ENCODE measurements around the gene LTN1.

The LTN1 gene

GRCh38 chr21:28928578-28929420 lies 63.9 kb downstream of the LTN1 start:
- DNase-seq (ENCODE audit: low read depth in 2 of 3, low spot score in 1 of 3): no peak

DNA sequence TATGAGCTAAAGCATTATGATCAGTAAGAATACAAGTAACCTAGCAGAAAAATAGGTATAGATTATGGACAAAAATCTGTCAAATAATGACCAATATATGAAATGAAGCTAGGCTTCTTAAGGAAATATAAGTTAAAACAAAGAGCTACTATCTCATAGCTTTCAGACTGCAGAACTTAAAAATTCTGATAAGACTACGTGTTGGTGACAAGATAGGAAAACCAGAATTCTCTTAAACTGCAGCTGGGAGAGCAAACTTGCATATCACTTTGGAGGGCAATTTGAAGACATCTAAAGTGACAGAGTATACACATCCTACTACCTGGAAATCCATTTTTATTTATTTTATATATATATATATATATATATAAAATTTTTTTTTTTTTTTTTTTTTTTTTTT lies 65.5 kb downstream of the LTN1 start:
- DNase-seq (ENCODE audit: low read depth in 2 of 3, low spot score in 1 of 3): no peak

GRCh38 chr21:28923439-28923975 lies 69.2 kb downstream of the LTN1 start:
- no peak for DNase-seq (ENCODE audit: low read depth in 2 of 3, low spot score in 1 of 3)

DNA sequence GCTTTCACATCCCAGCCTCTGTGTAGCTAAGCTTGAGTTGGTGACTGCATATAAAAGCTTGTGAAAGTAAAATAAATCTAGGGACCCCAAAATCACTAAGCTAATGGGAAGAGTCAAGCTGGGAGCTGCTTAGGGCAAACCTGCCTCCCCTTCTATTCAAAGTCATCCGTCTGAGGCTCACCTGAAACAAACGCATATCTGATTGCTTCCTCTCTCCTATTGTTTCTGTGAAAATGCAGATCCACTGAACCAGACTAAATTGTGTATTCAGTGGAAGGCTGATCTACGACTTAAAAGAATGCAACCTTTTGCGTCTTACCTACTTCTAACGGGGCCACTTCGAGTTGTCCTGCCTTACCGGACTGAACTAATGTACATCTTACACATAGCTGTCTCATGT lies 70.3 kb downstream of the LTN1 start:
- no peak for DNase-seq (ENCODE audit: low read depth in 2 of 3, low spot score in 1 of 3)

DNA sequence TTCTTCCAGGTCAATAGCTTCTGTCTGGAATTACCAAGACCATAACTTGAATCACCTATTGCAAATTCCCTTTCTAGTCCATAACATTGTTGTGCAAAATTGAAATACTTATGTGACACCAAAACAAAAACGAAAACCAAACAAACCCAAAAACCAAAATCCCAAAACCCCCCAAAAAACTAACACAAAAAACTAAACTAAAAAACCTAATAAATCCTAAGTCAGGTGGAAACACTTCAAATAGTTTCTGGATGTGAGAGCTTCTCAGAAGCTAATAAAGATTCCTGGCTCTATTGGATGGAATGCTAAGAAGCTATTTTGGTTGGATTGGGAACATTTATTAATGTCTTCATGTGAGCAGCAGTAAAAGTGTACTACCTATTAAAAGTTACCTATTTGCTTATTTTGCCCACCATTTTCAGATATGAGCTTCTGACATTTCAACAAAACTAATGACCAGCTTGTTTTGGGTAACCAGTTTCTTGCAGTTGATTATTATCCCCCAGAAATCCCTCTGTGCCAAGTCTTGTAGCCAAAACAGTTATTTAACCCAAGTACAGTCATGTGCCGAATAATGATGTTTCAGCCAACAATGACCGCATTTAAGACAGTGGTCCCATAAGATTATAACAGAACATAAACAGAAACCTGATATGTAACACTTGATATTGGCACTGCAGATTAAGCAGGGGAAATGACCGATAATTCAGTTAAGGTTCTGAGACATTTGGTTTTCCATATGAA lies 76.4 kb downstream of the LTN1 start:
- no peak for DNase-seq (ENCODE audit: low read depth in 2 of 3, low spot score in 1 of 3)

DNA sequence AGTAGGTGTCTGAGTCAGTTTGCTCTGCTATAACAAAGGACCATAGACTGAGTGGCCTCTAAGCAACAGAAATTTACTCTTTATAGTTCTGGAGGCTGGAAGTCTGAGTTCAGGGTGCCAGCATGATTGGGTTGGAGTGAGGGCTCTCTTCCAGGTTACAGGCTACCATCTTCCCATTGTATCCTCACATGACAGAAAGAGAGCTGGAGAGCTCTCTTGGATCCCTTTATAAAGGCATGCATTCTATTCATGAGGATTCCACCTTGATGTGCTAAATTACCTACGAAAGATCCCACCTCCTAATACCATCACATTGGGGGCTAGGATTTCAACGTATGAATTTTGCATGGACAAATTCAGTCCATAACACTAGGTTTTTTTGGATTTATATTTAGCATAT lies 79.6 kb downstream of the LTN1 start:
- no peak for DNase-seq (ENCODE audit: low read depth in 2 of 3, low spot score in 1 of 3)

DNA sequence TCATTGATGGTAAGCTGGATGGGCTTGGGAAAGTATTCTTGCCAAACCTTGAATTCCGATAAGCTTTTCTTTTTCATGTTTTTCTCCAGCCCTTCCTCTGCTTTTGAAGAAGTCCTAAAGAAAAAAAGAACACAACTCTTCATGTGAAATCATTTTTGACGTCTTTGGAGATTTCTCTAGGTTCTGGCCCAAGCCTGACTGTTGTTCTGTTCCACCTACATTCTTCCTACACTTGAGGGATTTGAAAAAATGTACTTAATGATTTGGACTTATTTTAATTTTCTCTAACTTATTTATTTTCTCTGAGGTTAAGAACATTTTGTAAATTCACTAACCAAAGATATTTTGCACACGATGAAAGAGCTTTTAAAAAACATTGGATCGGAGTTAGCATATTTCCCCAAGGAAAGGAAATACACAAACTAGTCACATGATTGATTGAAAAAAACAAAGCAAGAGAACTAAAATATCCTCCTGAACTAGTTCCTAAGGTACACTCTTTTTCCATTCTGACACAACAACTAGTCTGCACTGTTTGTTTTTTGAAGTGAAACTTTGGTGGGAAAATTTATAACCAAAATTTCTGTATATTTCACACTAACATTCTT lies 82.3 kb downstream of the LTN1 start:
- no peak for DNase-seq (ENCODE audit: low read depth in 2 of 3, low spot score in 1 of 3)

- DNase-seq (ENCODE audit: low read depth in 2 of 3, low spot score in 1 of 3): no peak
Observed at GRCh38 chr21:28908351-28908750, 84.3 kb downstream of the LTN1 start.

- DNase-seq (ENCODE audit: low read depth in 2 of 3, low spot score in 1 of 3): no peak
Observed at GRCh38 chr21:28906841-28907240, 85.8 kb downstream of the LTN1 start.

DNA sequence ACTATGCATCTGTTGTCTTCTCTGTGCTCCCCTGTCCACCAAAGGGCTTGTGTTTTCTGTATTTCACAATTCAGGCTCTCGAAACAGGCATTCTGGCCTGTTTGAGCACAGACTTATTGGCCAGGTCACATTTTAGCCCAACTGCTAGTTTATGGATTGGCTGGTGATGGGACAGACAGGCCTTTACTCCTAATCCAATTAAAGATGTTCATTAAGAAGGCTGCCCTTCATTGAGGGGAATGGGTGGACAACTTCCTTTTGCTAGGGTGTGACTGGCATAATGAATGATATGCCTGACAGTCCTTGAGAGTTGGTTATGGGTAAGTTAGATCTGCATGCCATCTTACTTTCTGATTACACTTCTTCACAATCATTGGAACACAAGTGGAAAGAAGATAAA lies 86.4 kb downstream of the LTN1 start:
- no peak for DNase-seq (ENCODE audit: low read depth in 2 of 3, low spot score in 1 of 3)

DNA sequence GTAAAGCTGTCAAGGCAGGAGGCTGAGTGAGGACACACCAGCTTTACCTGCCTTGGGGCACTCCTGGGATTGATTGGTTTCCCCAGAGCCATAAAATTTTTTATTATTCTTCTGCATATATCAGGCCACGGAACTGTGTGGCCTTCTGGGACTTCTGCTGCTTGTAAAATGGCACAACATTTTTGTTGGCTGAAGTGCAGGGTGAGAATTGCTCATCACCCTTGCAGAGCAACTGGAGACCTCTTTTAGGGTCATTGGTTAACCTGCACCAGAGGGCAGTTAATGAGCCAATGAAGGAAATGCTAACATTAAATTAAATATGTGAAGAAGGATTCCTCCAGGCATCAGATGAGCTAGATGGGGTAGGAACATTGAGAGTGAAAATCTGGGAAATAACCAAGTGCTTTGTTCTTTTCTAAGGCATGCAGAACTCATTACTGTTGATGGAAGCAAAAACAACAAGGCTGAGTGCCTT lies 87.7 kb downstream of the LTN1 start:
- no peak for DNase-seq (ENCODE audit: low read depth in 2 of 3, low spot score in 1 of 3)

DNA sequence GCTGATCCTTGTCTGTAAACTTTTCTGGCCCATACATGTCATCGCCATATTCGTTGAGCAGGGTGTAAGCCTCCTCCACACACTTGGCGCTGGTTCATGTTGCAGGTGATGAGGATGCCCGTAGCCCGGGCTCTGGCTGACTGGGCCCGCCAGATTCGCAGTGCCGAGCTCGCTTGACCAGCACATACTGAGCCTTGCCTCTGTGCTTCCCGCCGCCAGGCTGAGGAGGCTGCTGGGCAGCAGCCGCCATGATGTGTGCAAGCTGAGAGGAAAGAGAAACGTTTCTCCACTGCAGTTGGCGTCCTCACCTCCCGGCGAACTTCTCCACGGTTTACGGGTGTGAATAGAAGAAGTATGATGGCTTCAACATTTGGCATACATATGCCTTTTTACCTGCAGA lies 89.2 kb downstream of the LTN1 start:
- DNase-seq (ENCODE audit: low read depth in 2 of 3, low spot score in 1 of 3): no peak

- no peak for DNase-seq (ENCODE audit: low read depth in 2 of 3, low spot score in 1 of 3)
Observed at GRCh38 chr21:28900481-28900880, 92.2 kb downstream of the LTN1 start.

DNA sequence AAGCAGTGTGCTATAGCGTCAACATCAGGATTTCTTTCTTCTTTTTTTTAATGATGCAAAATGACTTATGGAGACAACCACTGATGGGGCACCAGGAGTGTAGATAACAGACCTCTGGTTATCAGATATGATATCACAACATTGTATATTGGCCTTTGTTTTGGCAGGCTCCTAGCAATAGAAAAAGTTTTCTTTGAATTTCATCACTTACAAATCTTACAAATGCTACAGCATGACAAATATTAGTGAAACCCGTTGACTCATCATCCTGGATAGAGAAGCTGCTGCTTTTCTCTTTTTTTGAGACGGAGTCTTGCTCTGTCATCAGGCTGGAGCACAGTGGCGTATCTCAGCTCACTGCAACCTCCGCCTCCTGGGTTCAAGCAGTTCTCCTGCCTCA lies 92.9 kb downstream of the LTN1 start:
- DNase-seq (ENCODE audit: low read depth in 2 of 3, low spot score in 1 of 3): no peak

- DNase-seq (ENCODE audit: low read depth in 2 of 3, low spot score in 1 of 3): no peak
Observed at GRCh38 chr21:28899220-28899619, 93.5 kb downstream of the LTN1 start.

DNA sequence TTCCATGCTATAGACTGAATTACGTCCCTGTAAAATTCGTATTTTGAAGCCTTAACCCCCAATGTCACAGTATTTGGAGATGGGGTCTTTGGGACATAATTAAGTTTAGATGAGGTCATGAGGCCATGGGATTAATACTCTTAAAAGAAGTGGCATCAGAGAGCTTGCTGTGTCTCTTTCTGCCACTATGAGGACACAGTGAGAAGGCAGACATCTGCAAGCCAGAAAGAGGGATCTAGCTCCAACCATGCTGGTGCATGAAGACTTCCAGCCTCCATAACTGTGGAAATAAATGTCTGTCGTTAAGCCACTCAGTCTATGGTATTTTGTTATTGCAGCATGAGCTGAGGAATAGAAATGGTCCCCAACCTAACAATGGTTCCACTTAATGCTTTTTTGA lies 99.0 kb downstream of the LTN1 start:
- DNase-seq (ENCODE audit: low read depth in 2 of 3, low spot score in 1 of 3): no peak

DNA sequence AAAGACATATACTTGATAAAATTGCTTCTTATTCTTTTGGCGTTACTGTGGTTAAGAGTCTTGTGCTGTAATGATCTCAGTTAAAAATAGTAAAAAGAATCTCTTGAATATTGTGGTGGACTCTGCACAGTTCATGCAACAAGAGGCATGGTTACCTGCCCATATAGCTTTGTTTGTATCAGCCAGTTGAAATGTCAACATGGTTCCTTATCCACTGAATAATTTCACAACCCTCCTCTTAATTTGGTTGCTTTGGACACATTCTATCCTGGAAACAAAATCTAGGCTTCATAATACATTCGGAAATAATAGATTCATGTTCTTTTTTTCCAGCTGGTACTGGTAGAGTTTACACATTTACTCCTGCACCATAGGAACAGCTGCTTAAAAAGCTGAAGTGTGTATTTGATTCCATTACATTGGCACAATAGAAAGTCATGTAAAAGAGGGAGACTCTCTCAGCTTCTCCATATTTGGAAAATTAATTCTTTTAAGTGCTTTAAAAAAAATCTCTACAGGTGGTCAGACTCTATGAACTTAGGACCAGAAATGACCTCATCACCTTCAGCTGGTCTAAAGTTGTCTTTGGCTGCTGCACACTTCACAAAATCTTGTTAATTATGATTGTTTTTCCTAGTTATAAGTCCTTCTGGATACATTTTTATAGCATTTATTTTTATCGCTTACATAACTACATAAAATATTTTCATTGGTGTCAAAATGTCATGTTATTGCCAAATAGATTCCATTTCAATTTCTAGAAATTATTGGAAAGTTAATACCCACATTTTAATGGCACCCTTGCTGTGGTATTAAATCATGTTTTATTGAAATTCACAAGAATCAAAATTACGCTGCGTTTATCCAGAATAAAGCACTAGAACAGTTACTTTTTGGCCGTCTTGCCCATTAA lies 100.2 kb downstream of the LTN1 start:
- DNase-seq (ENCODE audit: low read depth in 2 of 3, low spot score in 1 of 3): no peak

GRCh38 chr21:28885853-28886177 lies 106.9 kb downstream of the LTN1 start:
- no peak for DNase-seq (ENCODE audit: low read depth in 2 of 3, low spot score in 1 of 3)

GRCh38 chr21:28884976-28885852 lies 107.5 kb downstream of the LTN1 start:
- peak; percentile 87 to 94 (median 90) for DNase-seq (ENCODE audit: low read depth in 2 of 3, low spot score in 1 of 3)

- DNase-seq (ENCODE audit: low read depth in 2 of 3, low spot score in 1 of 3): no peak
Observed at GRCh38 chr21:28884481-28884880, 108.2 kb downstream of the LTN1 start.

Measured in stimulated activated CD4-positive, alpha-beta T cell treated with anti-CD3 and anti-CD28 coated beads, Interleukin-12 subunit alpha, Interleukin-12 subunit beta, amount 100 ng/mL, for 48 hours (primary cell).